ENCODE results near the gene PSMD1. TPM values are rescaled to one million over a fixed set of nuclear protein-coding genes. Genes with fewer than 3 reads are reported as not detected.

Gene PSMD1
- total RNA-seq, 1 donor from 2014 or later, result 191 TPM

- no peak for DNase-seq (ENCODE audit: low read depth, low spot score)
These were observed 22.3 kb upstream of the PSMD1 start for GRCh38 chr2:231034291-231034882.

- no peak for DNase-seq (ENCODE audit: low read depth, low spot score)
These were observed 20.5 kb upstream of the PSMD1 start for GRCh38 chr2:231036131-231036530.

GRCh38 chr2:231036578-231037106 is 20.0 kb upstream of the PSMD1 start:
- no peak for DNase-seq (ENCODE audit: low read depth, low spot score)

GRCh38 chr2:231037202-231037730 is 19.4 kb upstream of the PSMD1 start, which contains the start of gene C2orf72:
Gene C2orf72 (plus strand): TSS chr2:231037523. CDS start chr2:231037566, 43 bp downstream.
- no peak for DNase-seq (ENCODE audit: low read depth, low spot score)

- DNase-seq (ENCODE audit: low read depth, low spot score), result no peak
These were observed 18.8 kb upstream of the PSMD1 start for GRCh38 chr2:231037731-231038482.

GRCh38 chr2:231038483-231039293 is 18.0 kb upstream of the PSMD1 start:
- DNase-seq (ENCODE audit: low read depth, low spot score), result no peak

- no peak for DNase-seq (ENCODE audit: low read depth, low spot score)
These were observed 17.4 kb upstream of the PSMD1 start for GRCh38 chr2:231039294-231039664.

GRCh38 chr2:231039821-231040364 is 16.8 kb upstream of the PSMD1 start:
- DNase-seq (ENCODE audit: low read depth, low spot score), result no peak

GRCh38 chr2:231041061-231041689 is 15.5 kb upstream of the PSMD1 start:
- no peak for DNase-seq (ENCODE audit: low read depth, low spot score)

- DNase-seq (ENCODE audit: low read depth, low spot score), result no peak
These were observed 12.9 kb upstream of the PSMD1 start for GRCh38 chr2:231043796-231044195.

- no peak for DNase-seq (ENCODE audit: low read depth, low spot score)
These were observed 9.8 kb upstream of the PSMD1 start for GRCh38 chr2:231046916-231047273.

- no peak for DNase-seq (ENCODE audit: low read depth, low spot score)
These were observed 9.3 kb upstream of the PSMD1 start for GRCh38 chr2:231047274-231047922.

- DNase-seq (ENCODE audit: low read depth, low spot score), result no peak
These were observed 8.4 kb upstream of the PSMD1 start for GRCh38 chr2:231047923-231048915.

GRCh38 chr2:231049286-231050017 is 7.2 kb upstream of the PSMD1 start:
- no peak for DNase-seq (ENCODE audit: low read depth, low spot score)

- DNase-seq (ENCODE audit: low read depth, low spot score), result no peak
These were observed 6.4 kb upstream of the PSMD1 start for GRCh38 chr2:231050018-231050901.

GRCh38 chr2:231051116-231051515 is 5.6 kb upstream of the PSMD1 start:
- DNase-seq (ENCODE audit: low read depth, low spot score), result no peak

Measured in pulmonary artery endothelial cell (primary cell).